Endodermal cell (in vitro differentiated cells): ENCODE results near the gene CREB3L2. TPM values are rescaled to one million over a fixed set of nuclear protein-coding genes. Genes with fewer than 3 reads are reported as not detected.

Experiments
- DNase-seq: peaks from one replicate; pipeline ENCODE4 v3.0.0-alpha.2; 2017
- H3K27ac ChIP-seq: 2 replicates; pipeline ENCODE4 v1.5.1; 2013; ENCODE audit warnings: mild to moderate bottlenecking, low read depth, low read length, moderate library complexity
- H3K27me3 ChIP-seq: 2 replicates; pipeline ENCODE4 v1.6.1; 2013; ENCODE audit warnings: mild to moderate bottlenecking, low read length, moderate library complexity; ENCODE audit not compliant: insufficient read depth, control insufficient read depth, poor library complexity, severe bottlenecking
- H3K36me3 ChIP-seq: 2 replicates; pipeline ENCODE4 v1.7.0; 2013; ENCODE audit warnings: mild to moderate bottlenecking, low read length, moderate library complexity; ENCODE audit not compliant: control insufficient read depth, insufficient read depth
- H3K4me1 ChIP-seq: one replicate; pipeline ENCODE4 v1.7.0; 2013; ENCODE audit warnings: low read length; ENCODE audit not compliant: control insufficient read depth, insufficient read depth
- H3K4me3 ChIP-seq: 2 replicates; pipeline ENCODE4 v1.5.1; 2013; ENCODE audit warnings: mild to moderate bottlenecking, low read length, moderate library complexity
- H3K9ac ChIP-seq: 2 replicates; pipeline ENCODE4 v1.6.1; 2013; ENCODE audit warnings: mild to moderate bottlenecking, low read length, moderate library complexity; ENCODE audit not compliant: poor library complexity, severe bottlenecking; ENCODE audit errors: extremely low read depth
- H3K9me3 ChIP-seq: 2 replicates; pipeline ENCODE4 v1.6.1; 2013; ENCODE audit warnings: mild to moderate bottlenecking, low read length, moderate library complexity; ENCODE audit not compliant: control insufficient read depth
- H3K27ac Mint-ChIP-seq: 2 replicates; pipeline ENCODE4 v1.8.0; 2020; ENCODE audit warnings: mixed read lengths
- H3K27me3 Mint-ChIP-seq: 2 replicates; pipeline ENCODE4 v1.8.0; 2021; ENCODE audit warnings: mild to moderate bottlenecking, mixed read lengths; ENCODE audit not compliant: insufficient read depth
- H3K36me3 Mint-ChIP-seq: 2 replicates; pipeline ENCODE4 v1.8.0; 2020; ENCODE audit warnings: low read depth, mixed read lengths
- H3K4me1 Mint-ChIP-seq: 2 replicates; pipeline ENCODE4 v1.8.0; 2020; ENCODE audit warnings: mixed read lengths
- H3K4me3 Mint-ChIP-seq: 2 replicates; pipeline ENCODE4 v1.8.0; 2020; ENCODE audit warnings: mild to moderate bottlenecking, moderate library complexity, mixed read lengths
- H3K9me3 Mint-ChIP-seq: 2 replicates; pipeline ENCODE4 v1.8.0; 2020; ENCODE audit warnings: mild to moderate bottlenecking, mixed read lengths
- CTCF ChIP-seq: fragments of 200-600 bp; sonication (generic); conservative IDR thresholded peaks from 2 replicates; pipeline ENCODE4 v1.5.0; 2021; ENCODE audit warnings: antibody characterized with exemption, mild to moderate bottlenecking
- WGBS, 2 experiments: methylation state at CpG; one replicate each; pipeline versions ENCODE4 v1.1.5 to v1.1.7; 2013; ENCODE audit warnings: missing lambda C conversion rate in 2 of 2, mixed read lengths in 1 of 2; ENCODE audit not compliant: insufficient coverage in 1 of 2, insufficient read length in 1 of 2; 5-methylcytosine and 5-hydroxymethylcytosine counted together
- total RNA-seq, 2 donors: library from RNA; stranded (reverse); fragmentation: NEBNext Ultra II Directional in 1 of 2; extraction: Animal tissue kit (Norgen Biotek cat#: 25700) in 1 of 2; gene quantifications; 2 replicates in 1 of 2; 3 replicates in 1 of 2; pipeline ENCODE4 v1.2.1, GENCODE V29; 2021

CREB3L2 gene
- total RNA-seq, 2 donors from 2014 or later, result 48.2 to 80.2 TPM

GRCh38 chr7:137886746-137887145 lies 115.1 kb downstream of the CREB3L2 start:
- H3K4me1 Mint-ChIP-seq, result peaks cover 6% of the 10 kb centered on the region
- peak overlapping the region; percentile 23 for H3K27ac Mint-ChIP-seq
- H3K9me3 Mint-ChIP-seq, result peaks cover 8% of the 10 kb centered on the region
- WGBS, 2 experiments, result 87 to 100% methylated on average over 1 of the region's 2 CpGs
- Histone ChIP-seq H3K4me1 (no peaks in the 10 kb centered on the region), H3K9ac (no peak overlapping the region), H3K27me3 (no peaks in the 10 kb centered on the region), H3K27ac (no peak overlapping the region), H3K4me3 (no peak overlapping the region), H3K36me3 (peaks cover 81% of the 10 kb centered on the region), H3K9me3 (peaks cover 15% of the 10 kb centered on the region)
- no peak overlapping the region for H3K4me3 Mint-ChIP-seq
- no peak for TF ChIP-seq CTCF
- H3K36me3 Mint-ChIP-seq, result peaks cover 57% of the 10 kb centered on the region
- no peak for DNase-seq
- no peaks in the 10 kb centered on the region for H3K27me3 Mint-ChIP-seq

- Histone ChIP-seq H3K27ac (no peak overlapping the region), H3K9ac (no peak overlapping the region), H3K9me3 (peaks cover 19% of the 10 kb centered on the region), H3K36me3 (peaks cover 84% of the 10 kb centered on the region), H3K4me3 (no peak overlapping the region), H3K27me3 (no peaks in the 10 kb centered on the region), H3K4me1 (no peaks in the 10 kb centered on the region)
- H3K36me3 Mint-ChIP-seq, result peaks cover 60% of the 10 kb centered on the region
- TF ChIP-seq CTCF, result no peak
- no peak overlapping the region for H3K4me3 Mint-ChIP-seq
- no peak overlapping the region for H3K27ac Mint-ChIP-seq
- H3K9me3 Mint-ChIP-seq, result peaks cover 12% of the 10 kb centered on the region
- H3K27me3 Mint-ChIP-seq, result no peaks in the 10 kb centered on the region
- 60 to 74% methylated on average over 2 to 3 of the region's 3 CpGs for WGBS, 2 experiments
- H3K4me1 Mint-ChIP-seq, result peaks cover 6% of the 10 kb centered on the region
- DNase-seq, result no peak
Measured at GRCh38 chr7:137886281-137886680, 115.6 kb downstream of the CREB3L2 start.

GRCh38 chr7:137885678-137886077 lies 116.2 kb downstream of the CREB3L2 start:
- Mint-ChIP-seq H3K4me1 (peaks cover 6% of the 10 kb centered on the region), H3K27me3 (no peaks in the 10 kb centered on the region), H3K9me3 (peaks cover 12% of the 10 kb centered on the region), H3K36me3 (peaks cover 60% of the 10 kb centered on the region), H3K27ac (no peak overlapping the region), H3K4me3 (no peak overlapping the region)
- Histone ChIP-seq H3K4me3 (no peak overlapping the region), H3K4me1 (no peaks in the 10 kb centered on the region), H3K36me3 (peaks cover 84% of the 10 kb centered on the region), H3K27ac (no peak overlapping the region), H3K9ac (no peak overlapping the region), H3K9me3 (peaks cover 22% of the 10 kb centered on the region), H3K27me3 (no peaks in the 10 kb centered on the region)
- WGBS, 2 experiments, result 84 to 92% methylated on average over 5 of the region's 5 CpGs
- TF ChIP-seq CTCF, result no peak
- DNase-seq, result no peak
